ENCODE measurements around the gene SENP1.

The SENP1 gene

DNA sequence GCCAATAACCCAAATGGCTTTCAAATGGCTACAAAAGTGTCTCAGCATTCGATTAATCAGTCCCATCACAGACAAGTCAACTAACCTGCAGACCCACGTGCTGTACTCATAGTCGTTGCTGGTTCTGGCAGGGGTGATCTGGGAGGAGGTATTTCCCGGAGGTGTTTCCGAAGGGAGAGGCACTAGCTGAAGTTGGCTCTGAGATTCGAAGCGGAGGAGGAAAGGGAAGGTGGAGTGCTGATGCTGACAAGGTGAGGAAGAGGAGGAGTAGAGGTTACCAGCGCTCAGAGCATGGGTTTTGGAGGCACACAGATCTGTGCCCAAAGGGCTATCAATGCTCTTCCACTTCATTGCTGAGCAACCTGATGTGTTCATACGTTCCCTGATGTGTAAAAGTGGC, 81.1 kb downstream of the SENP1 start:
- no peak for DNase-seq (ENCODE audit: extremely low spot score, insufficient read length, low read depth)
- no peak for FAIRE-seq

DNA sequence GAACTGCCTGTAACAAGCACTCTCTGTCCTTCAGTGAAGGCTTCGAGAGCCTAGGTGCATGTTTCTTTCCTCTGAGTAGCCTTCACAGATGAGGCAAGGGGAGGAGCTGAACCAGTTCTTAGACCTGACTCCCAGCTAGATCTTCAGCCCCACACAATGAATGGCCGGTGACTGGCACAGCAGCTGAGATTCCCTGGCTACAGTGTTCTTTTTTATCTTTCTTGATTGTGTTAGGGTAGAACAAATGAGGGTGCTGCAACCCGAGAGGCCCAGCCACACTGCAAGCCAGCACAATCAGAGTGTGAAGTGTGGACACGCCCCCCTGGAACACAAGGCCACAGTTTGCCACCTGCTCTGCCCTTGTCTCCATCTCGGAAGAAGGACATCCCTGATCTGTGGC, 82.5 kb downstream of the SENP1 start:
- DNase-seq (ENCODE audit: extremely low spot score, insufficient read length, low read depth) (no peak), FAIRE-seq (no peak)

DNA sequence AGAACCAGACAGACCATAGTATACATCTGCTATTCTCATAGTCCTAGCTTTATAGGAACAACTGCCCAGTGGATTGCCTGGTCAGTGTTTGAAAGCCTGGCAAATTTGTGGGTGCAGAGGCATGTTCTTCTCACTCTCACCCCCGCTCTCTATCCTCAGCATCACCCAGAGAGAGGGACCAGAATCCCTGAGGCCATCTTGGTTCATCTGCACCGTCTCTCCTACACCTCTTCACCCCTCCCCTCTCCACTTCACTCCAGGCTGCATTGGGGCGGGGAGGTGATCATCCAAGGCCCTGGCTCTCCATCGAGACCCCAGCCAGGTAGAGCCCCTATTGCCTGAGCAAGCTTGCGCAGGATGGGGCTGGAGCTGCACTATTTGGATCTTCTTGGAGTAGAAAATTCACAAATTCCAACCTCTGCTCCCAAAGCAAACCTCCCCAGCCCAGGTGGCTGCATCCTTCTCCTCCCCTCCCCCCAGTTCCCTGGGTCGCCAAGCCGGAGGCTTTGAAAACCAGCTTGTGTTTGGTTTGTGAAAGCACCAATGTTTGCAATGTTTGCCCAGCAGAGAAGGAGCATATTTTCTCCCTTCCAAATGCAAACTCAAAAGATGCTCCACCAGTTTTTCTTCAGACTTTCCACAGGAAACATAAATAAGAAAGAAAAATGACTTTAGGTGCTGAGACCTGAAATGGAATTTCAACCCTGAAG, 83.0 kb downstream of the SENP1 start:
- FAIRE-seq (no peak), DNase-seq (ENCODE audit: extremely low spot score, insufficient read length, low read depth) (no peak)

DNA sequence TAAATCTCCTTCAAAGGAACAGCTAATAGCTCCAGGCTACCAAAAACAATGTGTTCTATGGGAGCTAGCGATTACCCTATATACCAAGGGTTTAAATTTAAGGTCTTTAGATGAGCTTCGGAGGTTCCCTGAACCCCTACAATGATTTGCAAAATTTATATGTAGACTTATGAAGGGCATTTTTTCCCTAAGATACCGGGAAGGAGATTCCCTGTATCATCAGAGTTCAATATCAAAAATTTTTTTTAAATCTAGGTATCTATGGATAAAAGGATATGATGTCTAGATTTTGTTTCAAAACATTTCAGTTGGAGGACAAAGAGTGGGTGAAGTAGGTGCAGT, 83.7 kb downstream of the SENP1 start:
- DNase-seq (ENCODE audit: extremely low spot score, insufficient read length, low read depth) (no peak), FAIRE-seq (no peak)

DNA sequence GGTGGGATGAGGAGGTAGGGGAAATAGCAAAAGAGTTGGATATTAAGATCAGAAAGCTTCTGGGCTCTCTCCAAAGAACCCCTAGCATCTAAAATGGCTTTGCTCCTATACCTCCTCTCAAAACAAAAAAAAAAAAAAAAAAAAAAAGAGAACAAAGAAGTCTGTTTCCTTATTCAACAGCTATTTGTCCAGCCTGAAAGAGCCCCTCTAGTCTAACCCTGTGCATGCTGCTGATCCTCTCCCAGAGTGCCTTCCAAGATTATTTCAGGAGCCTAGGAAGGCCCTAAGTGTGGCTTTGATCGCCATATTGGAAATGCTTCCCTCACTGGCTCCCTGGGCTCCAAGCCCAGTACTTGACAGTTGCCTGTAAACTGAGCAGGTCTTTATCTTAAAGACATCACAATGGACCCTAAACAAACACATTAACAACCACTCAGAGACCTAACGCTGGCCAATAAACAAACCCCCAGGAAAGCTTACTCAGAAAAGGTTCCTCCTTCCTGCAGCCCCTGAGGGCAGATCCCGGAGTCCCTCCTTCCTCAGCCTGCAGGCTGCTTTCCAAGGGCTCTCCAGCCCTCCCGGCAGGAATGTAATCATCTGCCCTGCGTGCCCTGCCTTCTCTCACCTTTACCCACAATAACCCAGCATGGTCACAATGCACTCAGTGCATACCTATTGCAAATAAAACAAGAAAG, 84.2 kb downstream of the SENP1 start:
- FAIRE-seq (no peak), DNase-seq (ENCODE audit: extremely low spot score, insufficient read length, low read depth) (no peak)

DNA sequence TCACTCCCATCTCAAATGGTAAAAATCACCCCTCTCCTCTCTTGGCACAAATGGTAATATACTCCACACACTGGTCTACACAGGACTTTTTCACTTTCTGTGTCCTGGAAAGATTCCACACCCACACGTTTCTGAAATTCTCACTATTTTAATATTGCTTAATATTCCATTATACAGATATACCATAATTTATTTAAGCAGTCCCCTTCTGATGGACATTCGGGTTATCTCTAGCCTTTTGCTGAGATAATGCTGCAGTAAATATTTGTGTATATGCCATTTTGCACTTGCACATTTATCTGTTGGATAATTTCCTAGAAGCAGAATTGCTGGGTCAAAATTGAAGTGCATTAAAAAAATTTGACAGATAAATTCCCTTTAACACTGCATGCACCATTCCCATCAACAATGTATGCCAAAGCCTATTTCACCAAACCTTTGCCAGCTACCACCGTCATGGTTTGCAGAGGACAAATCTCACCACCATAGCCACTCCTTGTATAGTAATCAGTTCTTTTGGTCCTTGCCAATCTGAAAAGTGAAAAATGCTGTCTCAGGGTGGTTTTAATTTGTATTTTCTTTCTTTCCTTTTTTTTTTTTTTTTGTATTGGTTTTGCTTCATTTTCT, 86.1 kb downstream of the SENP1 start:
- DNase-seq (ENCODE audit: extremely low spot score, insufficient read length, low read depth) (no peak), FAIRE-seq (no peak)

DNA sequence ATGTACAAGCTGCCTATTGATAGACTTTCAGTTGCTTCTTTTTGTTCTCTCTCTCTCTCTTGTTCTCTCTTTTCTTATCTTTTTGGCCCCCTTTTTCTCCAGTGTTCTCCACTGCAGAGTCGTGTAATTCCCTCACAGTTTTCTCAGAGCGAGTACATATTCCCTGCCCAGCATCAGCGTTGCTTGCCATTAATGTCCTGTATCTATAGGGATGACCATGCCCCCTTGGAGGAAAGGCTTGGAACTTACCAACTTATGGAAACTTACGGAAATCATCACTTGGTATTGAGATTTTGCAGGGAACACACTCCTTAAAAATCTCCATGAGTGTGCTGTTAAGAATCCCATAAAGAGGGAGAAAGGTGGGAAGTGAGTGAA, 87.3 kb downstream of the SENP1 start:
- DNase-seq (ENCODE audit: extremely low spot score, insufficient read length, low read depth) = no peak
- no peak for FAIRE-seq

DNA sequence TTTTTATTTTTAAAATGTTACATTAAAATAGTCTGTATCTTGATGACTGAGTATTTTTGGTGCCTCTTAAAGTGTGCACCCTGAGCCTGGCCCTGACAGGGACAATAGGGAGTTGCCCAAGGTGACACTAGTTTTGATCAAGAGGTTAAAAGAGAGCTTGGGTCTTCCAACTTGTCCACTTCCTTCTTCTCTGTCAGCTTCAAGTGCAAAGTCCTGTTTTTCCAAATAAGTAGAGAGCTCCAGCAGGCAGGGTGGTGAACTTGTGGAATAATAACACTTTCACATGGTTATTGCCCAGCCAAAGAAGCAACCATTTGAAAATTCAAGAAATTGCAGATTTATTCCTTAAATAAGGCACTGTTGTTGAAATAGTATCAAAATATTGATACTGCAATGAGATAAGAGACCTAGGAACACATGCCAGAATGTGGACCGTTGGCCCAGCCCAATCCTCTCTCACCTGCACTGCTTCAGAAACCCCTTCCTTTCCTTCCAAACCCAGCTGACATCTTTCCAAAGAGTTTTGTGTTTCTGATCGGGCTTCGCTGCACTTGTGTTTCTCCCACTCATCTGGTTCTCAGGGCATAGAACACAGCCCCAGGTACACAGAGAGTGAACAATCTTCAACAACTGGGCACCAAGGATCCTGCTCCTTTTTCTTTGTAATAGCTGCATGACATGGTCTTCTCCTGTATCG, 87.8 kb downstream of the SENP1 start:
- FAIRE-seq = no peak
- DNase-seq (ENCODE audit: extremely low spot score, insufficient read length, low read depth) = no peak

DNA sequence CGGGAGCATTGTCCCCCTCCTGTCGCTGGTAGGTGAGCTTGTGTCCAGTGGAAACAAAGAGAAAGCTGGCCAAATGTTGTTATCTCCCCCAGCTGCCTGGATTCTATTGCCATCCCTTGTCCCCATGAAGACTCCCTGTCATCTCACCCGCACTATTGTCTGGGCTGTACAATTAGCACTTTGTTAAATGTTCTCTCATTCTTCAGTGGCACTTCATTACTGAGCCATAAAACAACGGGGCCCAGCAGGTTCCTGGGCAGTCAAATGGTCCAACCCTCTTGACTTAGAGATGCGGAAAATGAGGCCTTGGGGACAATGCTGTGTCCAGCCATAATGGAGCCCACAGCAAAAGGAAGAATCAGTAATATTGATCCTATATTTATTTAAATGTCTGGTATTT, 88.4 kb downstream of the SENP1 start:
- FAIRE-seq (no peak), DNase-seq (ENCODE audit: extremely low spot score, insufficient read length, low read depth) (no peak)

DNA sequence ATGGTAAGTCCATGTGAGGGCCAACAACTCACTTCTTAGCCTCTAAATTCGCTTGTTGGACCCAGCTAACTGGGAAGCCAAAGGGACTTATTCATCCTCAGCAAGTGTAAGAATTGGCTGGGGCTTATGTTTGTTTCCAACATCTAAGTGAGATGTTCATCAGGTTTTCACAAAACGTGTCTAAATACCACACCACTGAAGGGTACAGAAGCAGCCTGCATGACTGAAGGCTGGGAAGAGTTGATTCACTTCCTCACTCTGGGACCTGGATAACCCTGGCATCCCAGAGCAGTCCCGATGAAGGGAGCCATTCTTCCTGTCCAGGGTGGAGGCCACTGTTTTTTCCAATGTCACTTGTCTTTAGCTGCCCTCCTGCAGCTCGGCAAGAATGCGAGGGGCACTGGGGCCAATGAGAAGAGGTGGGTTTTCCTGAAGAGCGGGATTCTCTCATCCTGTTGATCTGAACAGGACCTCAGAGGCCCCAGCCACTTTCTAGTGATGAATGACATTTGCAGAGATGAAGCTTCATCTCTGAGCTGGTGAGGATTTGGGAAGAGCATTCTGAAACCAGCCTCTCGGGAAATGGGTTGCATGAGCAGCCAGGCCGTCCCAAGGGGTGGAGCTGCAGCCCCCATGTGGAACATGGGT, 89.4 kb downstream of the SENP1 start:
- no peak for FAIRE-seq
- no peak for DNase-seq (ENCODE audit: extremely low spot score, insufficient read length, low read depth)

DNA sequence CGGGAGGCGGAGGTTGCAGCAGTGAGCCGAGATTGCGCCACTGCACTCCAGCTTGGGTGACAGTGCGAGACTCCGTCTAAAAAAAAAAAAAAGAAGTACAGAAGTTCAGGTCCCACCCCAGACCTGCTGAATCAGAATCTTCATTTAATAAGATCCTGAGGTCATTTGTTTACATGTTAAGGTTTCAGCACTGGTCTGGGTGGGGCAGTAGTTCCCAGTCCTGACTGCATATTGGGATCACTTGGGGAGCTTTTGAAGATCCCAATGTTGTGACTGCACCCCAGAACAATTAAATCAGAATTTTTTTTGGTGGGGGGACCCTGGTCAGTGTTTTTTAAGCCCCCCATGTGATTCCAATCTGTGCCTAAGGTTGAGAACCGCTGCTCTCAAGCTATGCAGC, 89.9 kb downstream of the SENP1 start:
- DNase-seq (ENCODE audit: extremely low spot score, insufficient read length, low read depth) (no peak), FAIRE-seq (no peak)

DNA sequence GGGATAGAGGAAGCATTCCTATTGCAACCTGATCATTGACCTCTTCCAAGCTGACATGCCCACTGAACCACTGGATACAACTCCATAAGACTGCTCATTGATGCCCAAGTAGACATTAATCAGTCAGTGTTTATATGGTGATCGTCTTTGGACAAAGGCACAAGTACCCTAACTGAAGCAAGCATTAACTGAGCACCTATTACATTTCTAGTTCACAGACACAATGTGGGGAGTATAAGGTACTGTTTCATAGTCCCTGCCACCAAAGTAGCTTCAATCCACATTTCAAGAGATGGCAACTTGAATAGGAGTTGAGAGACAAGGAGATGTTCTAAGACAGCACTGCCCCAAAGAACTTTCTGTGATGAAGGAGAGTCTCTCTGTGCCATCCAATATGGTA, 90.8 kb downstream of the SENP1 start:
- FAIRE-seq = no peak

DNA sequence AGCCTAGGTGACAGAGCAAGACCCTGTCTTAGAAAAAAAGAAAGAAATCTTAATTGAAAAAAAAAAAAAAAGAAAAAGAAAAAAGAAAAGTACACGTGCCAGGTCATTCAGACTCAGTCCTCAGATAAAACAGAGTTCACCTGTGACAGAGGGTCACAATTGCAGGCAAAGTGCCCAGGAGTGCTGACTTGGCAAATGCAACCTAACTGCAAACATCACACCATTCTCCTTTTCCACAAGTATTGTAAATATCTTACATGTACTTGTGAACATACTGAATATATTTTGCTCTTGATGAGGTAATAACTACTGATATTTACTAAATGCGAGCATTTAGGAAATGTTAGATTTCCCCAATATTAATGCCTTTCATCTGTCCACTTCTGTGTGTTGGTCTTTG, 92.6 kb downstream of the SENP1 start:
- no peak for FAIRE-seq

More for the DNA sequence above, 90.8 kb downstream of the SENP1 start:
- DNase-seq (ENCODE audit: extremely low spot score, insufficient read length, low read depth) = no peak

DNA sequence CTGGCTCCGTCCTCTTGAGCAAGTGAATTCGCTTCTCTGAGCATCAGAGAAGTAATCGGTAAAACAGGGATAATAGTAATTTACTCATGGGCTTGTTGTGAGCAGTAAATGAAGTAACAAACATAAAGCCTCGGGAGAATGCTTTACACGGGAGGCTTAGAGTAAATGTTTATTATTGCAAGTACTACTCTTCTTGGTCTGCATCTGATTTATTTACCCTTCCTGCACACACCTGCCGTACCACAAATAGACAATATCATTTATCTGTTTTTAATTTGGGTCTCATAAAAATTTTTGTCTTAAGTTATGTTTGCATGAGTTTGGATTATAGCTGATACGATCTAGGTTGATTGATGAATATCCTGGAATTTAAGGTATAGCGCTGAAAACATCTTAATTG, 93.8 kb downstream of the SENP1 start:
- DNase-seq (ENCODE audit: extremely low spot score, insufficient read length, low read depth) = no peak
- FAIRE-seq = no peak

More for the DNA sequence above, 92.6 kb downstream of the SENP1 start:
- DNase-seq (ENCODE audit: extremely low spot score, insufficient read length, low read depth) = no peak

DNA sequence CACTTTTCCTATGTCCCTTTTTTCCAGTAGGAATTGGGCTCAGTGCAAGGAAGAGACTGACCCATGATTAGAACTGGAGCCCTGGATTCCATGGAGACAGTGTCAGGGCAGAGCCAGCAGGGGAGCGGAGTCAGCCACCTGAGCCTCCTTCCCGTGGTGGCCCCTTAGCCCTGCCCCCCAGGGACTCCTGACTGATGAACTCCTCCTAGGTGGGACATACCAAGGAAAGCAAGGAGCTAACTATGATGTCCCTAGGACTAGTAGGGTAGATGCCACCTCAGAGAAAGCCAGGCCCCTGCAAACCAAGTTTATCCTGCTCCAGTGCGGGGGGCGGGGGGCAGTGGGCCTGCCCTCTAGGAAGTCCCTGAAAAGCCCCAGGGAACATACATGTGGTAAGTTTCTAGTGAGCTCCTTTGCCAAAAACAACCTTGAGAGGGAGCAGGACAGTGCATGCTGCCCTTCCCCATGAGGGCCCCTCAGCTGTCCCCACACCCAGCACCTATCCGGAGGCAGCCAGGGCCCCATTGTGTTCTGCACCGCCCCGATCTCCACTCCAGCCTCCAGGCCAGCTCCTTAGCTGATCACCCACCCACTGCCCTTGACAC, 95.4 kb downstream of the SENP1 start:
- no peak for FAIRE-seq
- DNase-seq (ENCODE audit: extremely low spot score, insufficient read length, low read depth) = no peak

DNA sequence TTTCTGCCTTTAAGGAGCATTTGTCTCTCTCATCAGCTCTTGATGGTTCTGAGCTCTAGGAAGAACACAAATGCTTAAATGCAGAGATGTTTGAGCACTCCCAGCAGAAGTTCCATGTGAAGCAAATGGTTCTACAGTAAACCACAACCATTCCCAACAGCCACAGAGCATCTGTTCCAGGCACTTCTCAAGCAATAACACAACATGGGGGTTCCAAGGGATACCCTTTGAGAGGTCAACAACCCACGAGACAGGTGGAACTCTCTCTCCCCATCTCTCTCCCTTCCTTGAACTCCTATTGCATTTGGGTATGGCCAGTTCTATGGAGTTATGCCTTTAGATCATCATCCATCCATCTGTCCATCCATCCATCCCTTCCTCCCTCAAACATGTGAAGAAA, 96.4 kb downstream of the SENP1 start:
- FAIRE-seq (no peak), DNase-seq (ENCODE audit: extremely low spot score, insufficient read length, low read depth) (no peak)

DNA sequence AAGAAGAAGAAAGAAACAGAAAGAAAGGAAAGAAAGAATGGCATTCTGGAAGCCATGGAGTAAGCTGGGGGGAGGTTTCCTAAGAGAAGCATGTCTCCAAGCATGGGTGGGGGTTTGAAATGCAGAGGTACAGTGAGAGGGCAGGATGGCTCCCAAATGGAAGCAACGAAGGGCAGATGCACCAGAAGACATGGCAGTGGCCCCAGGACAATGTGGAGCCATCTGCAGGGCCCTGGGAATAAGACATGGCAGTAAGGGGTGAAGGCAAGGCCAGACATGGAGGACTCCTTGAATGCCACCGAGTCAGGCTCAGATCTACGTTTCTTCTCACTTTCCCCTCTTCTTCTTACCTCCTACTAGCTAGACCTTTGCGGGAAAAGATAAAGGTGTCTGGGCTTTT, 96.9 kb downstream of the SENP1 start:
- FAIRE-seq = no peak
- DNase-seq (ENCODE audit: extremely low spot score, insufficient read length, low read depth) = no peak

DNA sequence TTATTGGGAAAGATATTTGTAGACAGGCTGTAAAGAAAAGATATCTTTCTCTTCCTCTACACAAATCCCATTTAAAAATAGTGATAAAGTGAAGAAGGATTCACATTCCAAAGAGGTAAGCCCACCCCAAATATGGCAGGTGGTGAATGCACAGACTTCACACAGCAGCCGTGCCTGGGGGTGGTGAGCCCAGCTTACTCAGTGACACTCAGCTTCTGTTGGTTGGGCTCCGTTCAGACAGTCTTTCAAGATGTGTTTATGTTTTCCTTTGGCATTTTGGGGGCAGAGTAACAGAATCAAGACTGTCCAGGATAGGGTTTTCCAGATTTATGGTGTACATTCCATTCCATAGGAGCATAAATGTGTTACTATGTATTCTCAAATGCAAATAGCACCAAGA, 97.5 kb downstream of the SENP1 start:
- FAIRE-seq = no peak
- DNase-seq (ENCODE audit: extremely low spot score, insufficient read length, low read depth) = no peak

DNA sequence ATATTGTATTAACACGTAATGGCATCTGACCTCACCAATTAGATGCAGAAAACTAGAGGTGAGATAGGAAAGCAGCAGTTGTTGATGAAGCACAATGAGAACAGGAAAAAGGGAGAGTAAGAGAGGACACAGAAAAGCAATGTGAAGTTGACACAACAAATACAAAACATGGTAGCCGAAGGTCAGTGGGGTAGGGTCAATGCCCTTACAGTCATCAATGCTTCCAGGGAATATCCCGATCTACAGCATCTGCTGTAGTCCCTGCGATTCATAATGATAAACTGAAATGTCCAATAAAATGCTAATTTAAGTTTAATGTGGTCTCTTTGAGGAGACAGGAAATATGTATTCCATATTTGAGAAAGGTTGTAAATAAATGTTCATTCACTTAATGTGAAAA, 98.7 kb downstream of the SENP1 start:
- no peak for DNase-seq (ENCODE audit: extremely low spot score, insufficient read length, low read depth)
- no peak for FAIRE-seq

DNA sequence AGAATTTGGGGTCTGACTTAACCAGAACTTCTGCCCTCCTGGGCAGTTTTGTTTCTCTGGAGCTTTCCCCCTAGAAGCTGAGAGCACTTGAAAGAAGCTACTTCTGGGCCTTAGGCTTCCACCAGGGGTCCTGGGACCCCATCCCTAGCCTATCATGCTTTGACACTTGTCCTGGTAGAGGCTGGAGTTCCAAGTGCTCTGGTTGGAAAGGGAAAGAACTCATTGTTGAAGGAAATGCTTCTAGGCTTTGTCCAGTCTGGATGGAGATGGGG, 100.2 kb downstream of the SENP1 start:
- DNase-seq (ENCODE audit: extremely low spot score, insufficient read length, low read depth) (no peak), FAIRE-seq (no peak)

Measured in GM18507 (cell line).